ENCODE measurements around the gene FAM110C.
"Not testable (repeated sequence)": the region's sequence is repeated elsewhere in the genome, so short reads cannot be mapped to it uniquely, and the experiment has no call there.

- TF ChIP-seq CTCF (IDR thresholded peaks at IDR 0.05; ENCODE audit: poor library complexity); EZH2 (IDR thresholded peaks at IDR 0.05; ENCODE audit: borderline replicate concordance); EZH2phosphoT487 (IDR thresholded peaks at IDR 0.05; ENCODE audit: low read depth, severe bottlenecking, unreplicated experiment): not testable (repeated sequence)
Measured at GRCh38 chr2:20259-20658, 26.0 kb downstream of the FAM110C start.
